Measurements from ENCODE around the gene GPATCH3. TPM values are rescaled to one million over a fixed set of nuclear protein-coding genes. Genes with fewer than 3 reads are reported as not detected.
"Not testable (repeated sequence)": the region's sequence is repeated elsewhere in the genome, so short reads cannot be mapped to it uniquely, and the experiment has no call there.

Gene GPATCH3
- 8.2 and 10.1 TPM in 2 replicates for total RNA-seq

DNA sequence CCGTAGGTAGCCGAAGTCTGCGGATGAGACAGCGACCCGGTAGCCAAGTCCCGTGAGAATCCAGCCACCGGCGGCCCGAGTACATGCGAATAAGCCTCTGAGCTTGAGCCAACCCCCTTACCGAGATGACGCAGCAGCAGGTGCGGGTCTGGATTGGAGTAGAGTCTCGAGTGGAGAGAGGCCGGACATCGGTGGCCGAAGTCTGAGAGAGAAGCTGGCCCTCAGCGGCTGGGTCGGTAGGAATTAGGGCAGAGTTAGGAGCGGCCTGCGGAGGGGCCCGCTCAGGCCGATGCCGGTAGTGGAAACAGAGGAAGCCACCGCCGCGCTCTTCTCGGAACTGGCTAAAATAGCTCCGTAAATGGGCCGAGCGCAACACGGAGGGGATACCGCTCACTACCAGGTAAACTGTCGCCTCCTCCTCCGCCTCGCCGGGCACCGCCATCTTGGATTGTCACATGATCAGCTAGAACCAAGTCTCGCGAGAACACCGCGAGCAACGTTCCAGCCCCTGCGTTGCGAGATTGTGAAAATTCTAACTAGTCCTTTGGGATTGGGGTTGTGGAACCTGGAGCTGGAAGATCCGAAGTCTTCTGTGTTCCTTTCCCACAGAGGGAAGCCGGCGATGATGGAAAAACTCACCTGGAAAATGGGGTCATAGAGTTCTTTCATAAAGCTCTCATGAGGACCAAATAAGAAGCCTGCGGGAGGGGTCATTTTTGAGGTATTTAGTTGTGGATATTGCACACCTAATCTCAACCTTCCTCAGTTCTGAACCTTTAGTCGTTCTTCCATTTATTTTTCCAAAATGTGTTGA, at the start of gene GPATCH3:
GPATCH3 (minus strand) TSS at position 467 of the 814 bp plus-strand sequence; CDS start at position 442, 25 bp downstream.
- peak; percentile 92 to 93 for DNase-seq (ENCODE audit: low read depth in 2 of 2)

DNA sequence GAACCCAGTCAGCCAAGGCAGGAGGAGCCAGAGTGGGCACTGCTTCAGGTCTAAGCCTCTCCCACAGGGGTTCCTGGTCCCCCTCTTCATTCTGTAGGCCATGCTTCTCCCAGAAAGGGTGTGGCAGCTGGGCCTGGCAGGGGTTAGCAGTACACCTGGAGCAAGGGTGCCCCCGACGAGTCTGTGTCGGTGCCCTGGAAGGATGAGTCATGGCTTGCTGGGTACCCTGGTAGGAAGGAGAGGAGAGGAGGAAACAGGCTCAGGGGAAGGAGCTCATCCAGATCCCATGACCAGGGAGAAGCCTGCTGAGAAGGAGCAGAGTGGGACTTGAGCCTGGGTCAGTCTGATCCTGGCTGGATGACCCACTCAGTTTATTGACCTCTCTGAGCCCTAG, 49.7 kb upstream of the GPATCH3 start:
- DNase-seq (ENCODE audit: low read depth in 2 of 2), result peak in 1 of 2 donors; percentile 26

GRCh38 chr1:26949266-26949925, 49.1 kb upstream of the GPATCH3 start:
- DNase-seq (ENCODE audit: low read depth in 2 of 2), result peak in 1 of 2 donors; percentile 15

DNA sequence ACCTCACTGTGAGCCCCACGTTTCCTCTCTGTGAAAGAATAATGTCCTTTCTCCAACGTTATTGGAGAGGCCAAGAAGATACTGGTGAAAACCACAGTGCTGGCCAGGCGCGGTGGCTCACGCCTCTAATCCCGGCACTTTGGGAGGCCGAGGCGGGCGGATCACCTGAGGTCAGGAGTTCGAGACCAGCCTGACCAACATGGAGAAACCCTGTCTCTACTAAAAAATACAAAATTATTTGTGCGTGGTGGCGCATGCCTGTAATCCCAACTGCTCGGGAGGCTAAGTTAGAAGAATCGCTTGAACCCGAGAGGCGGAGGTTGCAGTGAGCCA, 48.4 kb upstream of the GPATCH3 start:
- DNase-seq (ENCODE audit: low read depth in 2 of 2), result not testable (repeated sequence)

- DNase-seq (ENCODE audit: low read depth in 2 of 2), result no peak
Observed at GRCh38 chr1:26946270-26946669, 46.0 kb upstream of the GPATCH3 start.

DNA sequence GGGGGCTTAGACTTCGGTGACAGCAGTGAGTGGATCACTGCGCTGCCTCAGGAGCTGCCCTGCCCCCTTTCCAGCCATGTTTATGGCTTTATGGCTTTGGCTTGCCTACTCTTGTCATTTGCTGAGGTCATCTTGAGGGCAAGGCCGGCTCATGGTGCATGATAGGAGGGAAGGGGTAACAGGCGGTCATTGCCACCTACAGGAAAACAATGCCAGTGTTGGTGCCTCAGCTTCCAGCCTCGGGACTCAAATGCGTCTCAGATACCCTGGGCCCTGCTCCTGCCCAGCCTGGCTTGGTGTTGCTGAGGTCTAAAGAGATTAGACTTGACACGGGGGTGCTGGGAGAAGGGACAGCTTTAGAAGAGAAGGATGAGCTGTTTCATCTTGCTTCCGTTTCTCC, 45.5 kb upstream of the GPATCH3 start:
- DNase-seq (ENCODE audit: low read depth in 2 of 2), result no peak

DNA sequence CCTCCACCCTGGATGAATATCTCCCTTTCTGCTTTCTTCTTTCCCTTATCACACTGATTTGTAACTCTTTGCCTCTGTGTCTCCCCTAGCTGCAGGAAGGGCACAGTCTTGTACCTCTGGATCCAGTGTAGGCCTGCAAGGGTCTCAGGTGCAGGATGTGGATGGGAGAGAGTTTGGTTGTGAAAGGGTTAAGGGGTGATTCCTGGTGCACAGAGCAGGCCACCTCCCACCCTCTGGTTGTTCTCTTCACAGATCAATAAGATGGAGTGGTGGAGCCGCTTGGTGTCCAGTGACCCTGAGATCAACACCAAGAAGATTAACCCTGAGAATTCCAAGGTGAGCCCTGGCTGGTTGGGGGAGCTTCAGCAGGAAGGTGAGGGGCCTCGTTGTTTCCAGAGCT, 44.9 kb upstream of the GPATCH3 start:
- no peak for DNase-seq (ENCODE audit: low read depth in 2 of 2)

GRCh38 chr1:26942656-26943055, 42.4 kb upstream of the GPATCH3 start:
- no peak for DNase-seq (ENCODE audit: low read depth in 2 of 2)

DNA sequence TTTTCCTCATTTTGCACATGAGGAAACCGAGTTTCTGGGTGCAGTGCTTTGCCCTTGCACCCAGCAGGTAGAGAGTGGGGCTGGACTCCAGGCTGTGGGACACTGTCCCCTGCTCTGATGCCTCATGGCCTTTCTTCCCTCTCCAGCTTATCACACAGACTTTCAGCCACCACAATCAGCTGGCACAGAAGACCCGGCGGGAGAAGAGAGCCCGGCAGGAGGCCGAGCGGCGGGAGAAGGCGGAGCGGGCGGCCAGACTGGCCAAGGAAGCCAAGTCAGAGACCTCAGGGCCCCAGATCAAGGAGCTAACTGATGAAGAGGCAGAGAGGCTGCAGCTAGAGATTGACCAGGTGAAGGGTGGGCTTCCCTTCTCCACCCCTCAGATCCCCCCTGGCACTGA, 41.0 kb upstream of the GPATCH3 start:
- no peak for DNase-seq (ENCODE audit: low read depth in 2 of 2)

- no peak for DNase-seq (ENCODE audit: low read depth in 2 of 2)
Observed at GRCh38 chr1:26938659-26939025, 38.4 kb upstream of the GPATCH3 start.

DNA sequence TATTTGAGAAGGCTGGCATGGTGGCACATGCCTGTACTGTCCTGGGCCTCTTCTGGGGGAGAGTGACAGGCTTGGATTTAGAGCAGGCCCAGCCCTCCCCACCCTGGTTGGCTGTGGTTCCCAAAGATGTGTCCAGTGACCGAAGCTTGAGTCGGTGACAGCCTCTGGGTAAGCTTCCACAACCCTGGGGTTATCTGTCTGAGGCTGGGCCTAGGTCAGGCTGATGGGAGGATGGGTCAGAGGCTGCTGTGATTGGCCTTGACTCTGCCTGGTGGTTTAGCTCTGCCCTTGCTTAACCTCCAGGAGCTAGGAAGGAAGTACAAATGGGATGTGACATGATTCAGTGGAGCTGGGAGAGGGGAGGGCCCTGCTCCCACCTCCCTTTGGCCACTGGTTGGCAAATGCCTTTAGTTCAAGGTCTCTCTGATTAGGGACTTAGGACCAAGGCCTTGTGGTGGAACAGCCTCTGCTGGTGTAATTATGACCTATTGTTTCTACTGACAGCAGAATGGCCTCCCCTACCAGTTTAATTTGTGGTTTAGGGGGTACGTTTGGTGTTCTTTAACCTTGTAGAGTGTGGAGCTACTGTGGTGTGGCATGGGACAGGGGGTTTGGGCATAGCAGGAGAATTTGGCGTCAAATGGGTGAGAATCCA, 37.9 kb upstream of the GPATCH3 start:
- DNase-seq (ENCODE audit: low read depth in 2 of 2), result no peak

DNA sequence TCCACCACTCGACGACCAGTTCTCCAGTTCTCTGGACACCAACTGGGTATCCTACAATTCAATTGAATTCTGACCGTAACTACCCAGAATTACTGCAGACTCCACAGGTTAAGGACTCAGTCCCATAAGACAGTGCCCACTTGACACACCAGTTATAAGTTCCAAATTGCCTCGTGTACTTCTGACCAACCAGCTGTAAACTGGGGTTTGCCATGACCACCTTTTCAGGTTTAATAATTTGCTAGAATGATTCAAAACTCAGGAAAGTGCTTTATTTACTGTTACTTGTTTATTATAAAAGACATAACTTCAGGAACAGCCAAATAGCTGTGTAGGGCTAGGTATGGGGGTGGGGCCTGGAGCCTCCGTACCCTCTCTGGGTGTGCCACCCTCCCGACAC, 36.6 kb upstream of the GPATCH3 start:
- DNase-seq (ENCODE audit: low read depth in 2 of 2), result no peak

GRCh38 chr1:26932531-26932930, 32.3 kb upstream of the GPATCH3 start:
- DNase-seq (ENCODE audit: low read depth in 2 of 2), result no peak

- peak in 1 of 2 donors; percentile 73 for DNase-seq (ENCODE audit: low read depth in 2 of 2)
Observed at GRCh38 chr1:26923711-26924110, 23.4 kb upstream of the GPATCH3 start.

DNA sequence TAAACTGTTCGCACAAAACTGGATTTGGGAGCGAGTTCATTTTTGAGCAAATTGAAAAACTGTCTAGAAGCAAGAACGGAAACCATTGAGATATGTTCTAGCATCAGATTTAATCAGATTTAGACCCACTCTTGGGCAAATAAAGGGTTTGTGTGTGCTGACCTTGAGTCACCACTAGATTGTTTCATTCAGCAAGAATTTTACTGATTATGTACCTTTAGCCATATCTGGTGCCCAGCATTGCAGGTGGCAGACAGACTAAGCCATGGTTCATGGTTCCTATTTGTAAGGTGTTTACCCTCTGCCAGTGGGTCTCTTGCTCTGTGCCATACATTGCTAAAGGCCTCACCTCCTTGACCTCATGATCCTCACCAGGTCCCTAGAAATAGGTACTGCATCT, 22.6 kb upstream of the GPATCH3 start:
- no peak for DNase-seq (ENCODE audit: low read depth in 2 of 2)

GRCh38 chr1:26922431-26922729, 22.1 kb upstream of the GPATCH3 start:
- no peak for DNase-seq (ENCODE audit: low read depth in 2 of 2)

GRCh38 chr1:26921540-26922430, 21.5 kb upstream of the GPATCH3 start, which contains the start of gene NUDC:
NUDC (plus strand) TSS chr1:26921743; CDS start chr1:26921849, 106 bp downstream.
- peak; percentile 95 to 97 for DNase-seq (ENCODE audit: low read depth in 2 of 2)

GRCh38 chr1:26921126-26921539, 20.9 kb upstream of the GPATCH3 start:
- DNase-seq (ENCODE audit: low read depth in 2 of 2), result no peak

GRCh38 chr1:26915204-26915842, 15.1 kb upstream of the GPATCH3 start:
- DNase-seq (ENCODE audit: low read depth in 2 of 2), result no peak

- DNase-seq (ENCODE audit: low read depth in 2 of 2), result no peak
Observed at GRCh38 chr1:26913754-26914619, 13.7 kb upstream of the GPATCH3 start, which contains the start of gene NR0B2. NR0B2 (minus strand) TSS chr1:26913975; CDS start chr1:26913940, 35 bp downstream.

All from dermis microvascular lymphatic vessel endothelial cell (primary cell).